Left lung (tissue), 10 donors: ENCODE measurements around the gene RPL15. TPM values are rescaled to one million over a fixed set of nuclear protein-coding genes. Genes with fewer than 3 reads are reported as not detected.

Experiments
- ATAC-seq: fragments of 200-7000 bp; cut with Tn5 transposase; one replicate; pipeline ENCODE4 v1.9.1; 2020; ENCODE audit warnings: moderate library complexity
- DNase-seq, 4 donors: peaks; one replicate each; pipeline ENCODE4 v3.0.0-alpha.2; 2013 to 2020
- H3K27ac ChIP-seq, 2 donors: fragments of 200-600 bp; sonication (generic) in 1 of 2; one replicate each; pipeline versions ENCODE4 v1.5.0 to v1.8.0; 2020 to 2021
- H3K27me3 ChIP-seq, 2 donors: fragments of 200-600 bp; sonication (generic) in 1 of 2; one replicate each; pipeline versions ENCODE4 v1.5.0 to v1.8.0; 2020 to 2021
- H3K36me3 ChIP-seq, 2 donors: fragments of 200-600 bp; sonication (generic) in 1 of 2; one replicate each; pipeline versions ENCODE4 v1.5.0 to v1.8.0; 2020 to 2021
- H3K4me1 ChIP-seq, 2 donors: fragments of 200-600 bp; one replicate each; pipeline ENCODE4 v1.8.0; 2021
- H3K4me3 ChIP-seq, 2 donors: fragments of 200-600 bp; sonication (generic) in 1 of 2; one replicate each; pipeline versions ENCODE4 v1.5.0 to v1.8.0; 2020 to 2021; ENCODE audit warnings: mild to moderate bottlenecking in 1 of 2
- H3K9me3 ChIP-seq, 2 donors: fragments of 200-600 bp; sonication (generic) in 1 of 2; one replicate each; pipeline versions ENCODE4 v1.5.0 to v1.8.0; 2020 to 2021
- CTCF ChIP-seq, 2 donors: fragments of 200-600 bp; sonication (generic) in 1 of 2; IDR thresholded peaks; one replicate each; pipeline versions ENCODE4 v1.5.0 to v1.8.0; 2021; ENCODE audit warnings: antibody characterized with exemption in 2 of 2
- intact Hi-C, 2 donors: fragments of 100-400 bp; cut with DNase I; formaldehyde crosslinking; loops; one replicate each; pipeline versions ENCODE4 v1.11.2 to v1.14.2; 2022
- polyA plus RNA-seq, 6 donors: library from polyadenylated mRNA; unstranded; fragments of 120-200 nt; gene quantifications; one replicate each; pipeline ENCODE4 v1.2.1, GENCODE V29; 2013; ENCODE audit not compliant: insufficient read length in 6 of 6
- total RNA-seq, 2 donors: library from RNA; stranded (reverse); fragmentation: NEBNext Ultra II Directional; extraction: Animal tissue kit (Norgen Biotek cat#: 25700); gene quantifications; one replicate each; pipeline ENCODE4 v1.2.1, GENCODE V29; 2021
- donor health status: DM: no; HTN: yes; CAD: no.
- donor health status: DM: no; HTN: no; CAD: no.

RPL15 gene
- total and polyA plus RNA-seq, 8 donors: 1,425 to 3,061 (median 2,779) TPM

DNA sequence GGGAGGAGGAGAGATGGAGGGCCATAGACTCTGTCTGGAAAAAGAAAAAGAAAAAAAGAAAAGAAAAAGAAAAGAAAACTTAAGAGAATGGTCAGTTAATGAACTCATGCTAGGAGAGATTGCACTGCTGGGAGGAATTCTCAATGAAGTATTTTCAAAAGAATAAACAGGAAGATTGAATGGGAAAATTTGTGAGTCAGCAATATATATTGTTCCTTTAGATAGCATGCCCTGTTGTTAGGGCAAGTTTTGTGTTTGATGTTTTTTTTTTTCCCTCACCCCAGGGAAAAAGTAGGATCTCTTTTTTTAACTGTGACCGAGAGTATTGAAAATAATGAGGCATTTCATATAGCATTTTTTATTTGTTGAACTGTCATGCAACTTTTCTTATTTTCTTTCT is 20.4 kb downstream of the RPL15 start:
- Histone ChIP-seq H3K9me3 (no peaks in the 10 kb centered on the region), H3K27me3 (no peaks in the 10 kb centered on the region), H3K36me3 (no peaks in the 10 kb centered on the region), H3K4me3 (no peak overlapping the region), H3K4me1 (no peaks in the 10 kb centered on the region), H3K27ac (no peak overlapping the region)
- DNase-seq (no peak), ATAC-seq (no peak)
- TF ChIP-seq CTCF (IDR thresholded peaks at IDR 0.05): no peak
- intact Hi-C loops: no loop called here

DNA sequence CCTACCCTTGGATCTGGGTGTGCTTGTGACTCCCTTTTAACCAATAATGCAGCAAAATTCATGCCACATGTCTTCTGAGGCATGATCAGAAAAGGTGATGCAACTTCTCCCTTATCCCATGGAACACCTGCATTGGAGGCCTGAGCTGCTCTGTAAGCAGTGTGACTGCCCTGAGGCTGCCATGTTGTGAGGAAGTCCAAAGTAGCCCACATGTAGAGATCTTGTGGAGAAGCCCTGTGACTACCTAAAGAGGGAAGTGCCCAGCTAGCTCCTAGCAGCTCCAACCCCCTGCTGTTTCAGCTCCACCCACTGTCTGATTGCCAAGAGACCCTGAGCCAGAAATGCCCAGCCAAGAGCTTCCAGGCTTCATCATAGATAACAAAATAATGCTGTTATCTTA is 21.8 kb downstream of the RPL15 start:
- DNase-seq (no peak), ATAC-seq (no peak)
- intact Hi-C loops: no loop called here

DNA sequence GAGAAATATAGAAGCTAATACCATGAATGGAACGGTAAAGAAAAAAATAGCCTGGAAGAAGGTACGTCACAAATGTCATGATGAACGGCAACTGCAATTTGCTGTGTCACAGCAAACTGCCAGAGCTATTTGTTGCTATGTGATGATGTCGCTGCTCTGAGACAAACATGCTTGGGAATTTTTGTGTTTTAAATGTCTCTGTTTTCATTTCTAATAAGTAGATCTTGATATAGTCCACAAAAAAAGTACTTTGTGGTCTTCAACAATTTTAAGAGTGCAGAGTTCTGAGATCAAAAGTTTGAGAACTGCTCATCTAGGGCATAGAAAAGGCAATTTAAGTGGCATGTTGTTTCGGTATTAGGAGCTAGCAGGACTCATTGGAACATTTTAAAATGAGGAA is 23.8 kb downstream of the RPL15 start:
- no peak overlapping the region for H3K27ac ChIP-seq
- DNase-seq (no peak), ATAC-seq (no peak)
- no peaks in the 10 kb centered on the region for H3K27me3 ChIP-seq
- H3K36me3 ChIP-seq: no peaks in the 10 kb centered on the region
- no peak overlapping the region for H3K4me3 ChIP-seq
- intact Hi-C loops: no loop called here
- TF ChIP-seq CTCF (IDR thresholded peaks at IDR 0.05): no peak
- H3K9me3 ChIP-seq: no peaks in the 10 kb centered on the region
- H3K4me1 ChIP-seq: peaks cover 0 to 6% of the 10 kb centered on the region in 2 donors

More for the DNA sequence above, 21.8 kb downstream of the RPL15 start:
- no peak for TF ChIP-seq CTCF (IDR thresholded peaks at IDR 0.05)
- no peak overlapping the region for H3K27ac ChIP-seq
- H3K4me1 ChIP-seq: no peaks in the 10 kb centered on the region
- no peaks in the 10 kb centered on the region for H3K36me3 ChIP-seq
- no peaks in the 10 kb centered on the region for H3K27me3 ChIP-seq
- H3K4me3 ChIP-seq: no peak overlapping the region
- H3K9me3 ChIP-seq: no peaks in the 10 kb centered on the region

- no peak overlapping the region for H3K27ac ChIP-seq
- peaks cover 3 to 7% of the 10 kb centered on the region in 2 donors for H3K4me1 ChIP-seq
- H3K27me3 ChIP-seq: no peaks in the 10 kb centered on the region
- no peaks in the 10 kb centered on the region for H3K9me3 ChIP-seq
- DNase-seq (no peak), ATAC-seq (no peak)
- H3K36me3 ChIP-seq: no peaks in the 10 kb centered on the region
- TF ChIP-seq CTCF (IDR thresholded peaks at IDR 0.05): no peak
- intact Hi-C loops: no loop called here
- no peak overlapping the region for H3K4me3 ChIP-seq
Measured at GRCh38 chr3:23941440-23941839, 24.5 kb downstream of the RPL15 start.

DNA sequence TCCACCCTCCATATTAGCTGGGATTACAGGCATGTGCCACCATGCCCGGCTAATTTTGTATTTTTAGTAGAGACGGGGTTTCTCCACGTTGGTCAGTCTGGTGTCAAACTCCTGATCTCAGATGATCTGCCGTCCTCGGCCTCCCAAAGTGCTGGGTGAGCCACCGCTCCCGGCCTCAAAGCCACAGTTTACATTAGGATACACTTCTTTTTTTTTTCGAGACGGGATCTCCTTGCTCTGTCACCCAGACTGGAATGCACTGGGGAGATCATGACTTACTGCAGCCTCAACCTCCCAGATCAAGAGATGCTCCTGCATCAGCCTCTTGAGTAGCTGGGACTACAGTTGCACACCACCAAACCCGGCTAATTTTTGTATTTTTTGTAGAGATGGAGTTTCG is 25.6 kb downstream of the RPL15 start:
- H3K27ac ChIP-seq: no peak overlapping the region
- H3K4me3 ChIP-seq: no peak overlapping the region
- H3K36me3 ChIP-seq: no peaks in the 10 kb centered on the region
- ATAC-seq (no peak), DNase-seq (no peak)
- no peaks in the 10 kb centered on the region for H3K9me3 ChIP-seq
- intact Hi-C loops: no loop called here
- no peak for TF ChIP-seq CTCF (IDR thresholded peaks at IDR 0.05)
- no peaks in the 10 kb centered on the region for H3K27me3 ChIP-seq
- peaks cover 14% of the 10 kb centered on the region in 2 donors for H3K4me1 ChIP-seq
